Neural cell (in vitro differentiated cells): ENCODE measurements around the gene PLD1. TPM values are rescaled to one million over a fixed set of nuclear protein-coding genes. Genes with fewer than 3 reads are reported as not detected.

Experiments used
- H2AFZ ChIP-seq: fragments of 200-600, 300-800 bp; sonication (generic), shearing (Covaris generic); 2 replicates; pipeline ENCODE4 v1.6.0; 2014; ENCODE audit warnings: low read depth, mild to moderate bottlenecking, antibody characterized with exemption, low read length, moderate library complexity
- H3F3A ChIP-seq: fragments of 200-600 bp; shearing (Covaris generic); 2 replicates; pipeline ENCODE4 v1.6.1; 2016; ENCODE audit warnings: mild to moderate bottlenecking, moderate library complexity, mixed read lengths, antibody characterized with exemption, low read length; ENCODE audit not compliant: insufficient read depth, poor library complexity, severe bottlenecking
- H3K27ac ChIP-seq: fragments of 200-600, 300-800 bp; sonication (generic), shearing (Covaris generic); 2 replicates; pipeline ENCODE4 v1.5.1; 2014; ENCODE audit warnings: mild to moderate bottlenecking, low read length, moderate library complexity
- H3K27me3 ChIP-seq: fragments of 300-800, 200-600 bp; sonication (generic), shearing (Covaris generic); 2 replicates; pipeline ENCODE4 v1.6.0; 2014; ENCODE audit warnings: mild to moderate bottlenecking, low read depth, low read length, moderate library complexity; ENCODE audit not compliant: insufficient read depth
- H3K36me3 ChIP-seq: fragments of 300-800, 200-600 bp; sonication (generic), shearing (Covaris generic); 2 replicates; pipeline ENCODE4 v1.5.1; 2014; ENCODE audit warnings: mild to moderate bottlenecking, antibody characterized with exemption, low read length, moderate library complexity; ENCODE audit not compliant: insufficient read depth
- H3K4me2 ChIP-seq: fragments of 300-800, 200-600 bp; sonication (generic), shearing (Covaris generic); 2 replicates; pipeline ENCODE4 v1.6.0; 2014; ENCODE audit warnings: mild to moderate bottlenecking, low read length
- H3K4me3 ChIP-seq: fragments of 300-800, 200-600 bp; sonication (generic), shearing (Covaris generic); 2 replicates; pipeline ENCODE4 v1.5.1; 2014; ENCODE audit warnings: mild to moderate bottlenecking, low read length, moderate library complexity
- H3K79me2 ChIP-seq: fragments of 200-600 bp; shearing (Covaris generic); replicated peaks from 2 replicates; pipeline ENCODE4 v1.6.0; 2014; ENCODE audit warnings: mild to moderate bottlenecking, low read length, moderate library complexity; ENCODE audit not compliant: insufficient read depth
- H3K9ac ChIP-seq: fragments of 300-800, 200-600 bp; sonication (generic), shearing (Covaris generic); 2 replicates; pipeline ENCODE4 v1.6.1; 2016; ENCODE audit warnings: mild to moderate bottlenecking, low read length, mixed read lengths
- H3K9me2 ChIP-seq: fragments of 200-600 bp; shearing (Covaris generic); 2 replicates; pipeline ENCODE4 v1.6.1; 2016; ENCODE audit warnings: mild to moderate bottlenecking, low read length, mixed read lengths; ENCODE audit not compliant: insufficient read depth
- H3K9me3 ChIP-seq: fragments of 200-600, 300-800 bp; sonication (generic), shearing (Covaris generic); 2 replicates; pipeline ENCODE4 v1.6.1; 2016; ENCODE audit warnings: mild to moderate bottlenecking, mixed run types, low read length, moderate library complexity, mixed read lengths
- H4K20me1 ChIP-seq: fragments of 200-600 bp; shearing (Covaris generic); 2 replicates; pipeline ENCODE4 v1.6.1; 2016; ENCODE audit warnings: mild to moderate bottlenecking, mixed run types; ENCODE audit not compliant: insufficient read depth
- EP300 ChIP-seq: fragments of 450-650 bp; conservative IDR thresholded peaks from 2 replicates; pipeline ENCODE4 v1.6.1; 2014; ENCODE audit warnings: antibody characterized with exemption, mild to moderate bottlenecking, moderate library complexity; ENCODE audit not compliant: poor library complexity, severe bottlenecking
- EZH2 ChIP-seq: fragments of 200-600, 300-800 bp; shearing (Covaris generic), sonication (generic); IDR thresholded peaks from 2 replicates; pipeline ENCODE4 v1.6.1; 2014; ENCODE audit warnings: antibody characterized with exemption, low read length, borderline replicate concordance, mild to moderate bottlenecking; ENCODE audit not compliant: insufficient read depth, poor library complexity, severe bottlenecking
- MXI1 ChIP-seq: fragments of 450-650 bp; conservative IDR thresholded peaks from 2 replicates; pipeline ENCODE4 v1.6.1; 2014; ENCODE audit warnings: antibody characterized with exemption, mild to moderate bottlenecking; ENCODE audit not compliant: poor library complexity, severe bottlenecking
- POLR2AphosphoS5 ChIP-seq: IDR thresholded peaks from 2 replicates; pipeline ENCODE4 v1.6.1; 2012
- RAD21 ChIP-seq: fragments of 450-650 bp; conservative IDR thresholded peaks from 2 replicates; pipeline ENCODE4 v1.6.1; 2014; ENCODE audit warnings: antibody characterized with exemption, mild to moderate bottlenecking, moderate library complexity
- SMC3 ChIP-seq: fragments of 450-650 bp; conservative IDR thresholded peaks from 2 replicates; pipeline ENCODE4 v1.6.1; 2014; ENCODE audit warnings: antibody characterized with exemption, mild to moderate bottlenecking, moderate library complexity; ENCODE audit not compliant: poor library complexity
- TAF1 ChIP-seq: IDR thresholded peaks from 2 replicates; pipeline ENCODE4 v1.6.1; 2012; ENCODE audit warnings: low read depth
- polyA plus RNA-seq: library from polyadenylated mRNA; depleted of rRNA; stranded (reverse); fragments of >200 nt; gene quantifications from 2 replicates; pipeline ENCODE4 v1.2.3, GENCODE V29; 2014
- TF ChIP-seq, protein P1 (sequence below): IDR thresholded peaks from 2 replicates; pipeline ENCODE4 v1.6.1; 2012; ENCODE audit warnings: borderline replicate concordance
- TF ChIP-seq, protein P2 (sequence below): fragments of 450-650 bp; IDR thresholded peaks from 2 replicates; pipeline ENCODE4 v1.5.1; 2014; ENCODE audit warnings: antibody characterized with exemption, mild to moderate bottlenecking, moderate library complexity; ENCODE audit not compliant: poor library complexity, severe bottlenecking

Gene PLD1
- polyA plus RNA-seq, 1 donor from 2014 or later: 0.06 TPM

DNA sequence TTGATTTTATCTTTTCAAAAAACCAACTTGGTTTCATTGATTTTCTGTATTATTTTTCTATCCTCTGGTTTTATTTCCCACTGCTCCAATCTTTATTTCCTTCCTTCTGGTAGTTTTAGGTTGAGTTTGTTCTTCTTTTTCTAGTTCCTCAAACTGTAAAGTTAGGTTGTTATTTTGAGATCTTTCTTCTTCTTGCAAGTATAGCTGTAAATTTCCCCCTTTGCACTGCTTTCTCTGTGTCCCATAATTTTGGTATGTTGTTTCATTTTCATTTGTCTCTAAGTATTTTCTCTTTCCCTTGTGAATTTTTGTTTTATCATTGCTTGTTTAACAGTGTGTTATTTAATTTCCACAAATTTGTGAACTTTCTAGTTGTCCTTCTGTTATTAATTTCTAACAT, 120.0 kb downstream of the PLD1 start:
- no peaks in the 10 kb centered on the region for H3K79me2 ChIP-seq
- no peaks in the 10 kb centered on the region for H3K36me3 ChIP-seq
- no peaks in the 10 kb centered on the region for H3K27me3 ChIP-seq
- H3K4me2 ChIP-seq: no peak overlapping the region
- H3K27ac ChIP-seq: no peak overlapping the region
- H3K9ac ChIP-seq: no peak overlapping the region
- no peak for TF ChIP-seq POLR2AphosphoS5
- no peak for TF ChIP-seq MXI1
- H3K9me3 ChIP-seq: no peaks in the 10 kb centered on the region
- no peaks in the 10 kb centered on the region for H4K20me1 ChIP-seq
- H2AFZ ChIP-seq: no peak overlapping the region
- no peak overlapping the region for H3K4me3 ChIP-seq
- no peaks in the 10 kb centered on the region for H3F3A ChIP-seq
- no peaks in the 10 kb centered on the region for H3K9me2 ChIP-seq

DNA sequence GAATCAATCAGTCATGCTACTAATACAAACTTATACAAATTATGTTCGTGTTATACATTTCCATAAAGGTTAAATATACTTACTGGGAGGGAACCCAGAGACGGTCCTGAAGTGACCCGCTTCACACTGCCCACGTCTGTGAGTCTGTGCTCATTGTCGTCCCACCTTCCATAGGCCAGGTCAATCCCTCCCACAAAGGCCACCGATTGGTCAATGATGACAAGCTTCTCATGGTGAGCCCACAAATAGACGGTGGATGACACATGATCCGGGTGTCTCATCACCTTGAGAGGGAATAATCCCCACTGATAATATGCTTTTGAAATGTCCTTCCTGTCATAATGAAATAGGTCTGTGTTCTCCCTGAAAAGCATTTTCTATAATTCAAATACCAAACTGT, 121.7 kb downstream of the PLD1 start:
- H4K20me1 ChIP-seq: no peaks in the 10 kb centered on the region
- no peak overlapping the region for H3K4me2 ChIP-seq
- H3K79me2 ChIP-seq: no peaks in the 10 kb centered on the region
- H2AFZ ChIP-seq: no peak overlapping the region
- H3K36me3 ChIP-seq: no peaks in the 10 kb centered on the region
- TF ChIP-seq EZH2 (no peak), TAF1 (no peak), SMC3 (no peak), POLR2AphosphoS5 (no peak), RAD21 (no peak)
- TF ChIP-seq, protein P1, sequence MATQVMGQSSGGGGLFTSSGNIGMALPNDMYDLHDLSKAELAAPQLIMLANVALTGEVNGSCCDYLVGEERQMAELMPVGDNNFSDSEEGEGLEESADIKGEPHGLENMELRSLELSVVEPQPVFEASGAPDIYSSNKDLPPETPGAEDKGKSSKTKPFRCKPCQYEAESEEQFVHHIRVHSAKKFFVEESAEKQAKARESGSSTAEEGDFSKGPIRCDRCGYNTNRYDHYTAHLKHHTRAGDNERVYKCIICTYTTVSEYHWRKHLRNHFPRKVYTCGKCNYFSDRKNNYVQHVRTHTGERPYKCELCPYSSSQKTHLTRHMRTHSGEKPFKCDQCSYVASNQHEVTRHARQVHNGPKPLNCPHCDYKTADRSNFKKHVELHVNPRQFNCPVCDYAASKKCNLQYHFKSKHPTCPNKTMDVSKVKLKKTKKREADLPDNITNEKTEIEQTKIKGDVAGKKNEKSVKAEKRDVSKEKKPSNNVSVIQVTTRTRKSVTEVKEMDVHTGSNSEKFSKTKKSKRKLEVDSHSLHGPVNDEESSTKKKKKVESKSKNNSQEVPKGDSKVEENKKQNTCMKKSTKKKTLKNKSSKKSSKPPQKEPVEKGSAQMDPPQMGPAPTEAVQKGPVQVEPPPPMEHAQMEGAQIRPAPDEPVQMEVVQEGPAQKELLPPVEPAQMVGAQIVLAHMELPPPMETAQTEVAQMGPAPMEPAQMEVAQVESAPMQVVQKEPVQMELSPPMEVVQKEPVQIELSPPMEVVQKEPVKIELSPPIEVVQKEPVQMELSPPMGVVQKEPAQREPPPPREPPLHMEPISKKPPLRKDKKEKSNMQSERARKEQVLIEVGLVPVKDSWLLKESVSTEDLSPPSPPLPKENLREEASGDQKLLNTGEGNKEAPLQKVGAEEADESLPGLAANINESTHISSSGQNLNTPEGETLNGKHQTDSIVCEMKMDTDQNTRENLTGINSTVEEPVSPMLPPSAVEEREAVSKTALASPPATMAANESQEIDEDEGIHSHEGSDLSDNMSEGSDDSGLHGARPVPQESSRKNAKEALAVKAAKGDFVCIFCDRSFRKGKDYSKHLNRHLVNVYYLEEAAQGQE: no peak
- TF ChIP-seq, protein P2, sequence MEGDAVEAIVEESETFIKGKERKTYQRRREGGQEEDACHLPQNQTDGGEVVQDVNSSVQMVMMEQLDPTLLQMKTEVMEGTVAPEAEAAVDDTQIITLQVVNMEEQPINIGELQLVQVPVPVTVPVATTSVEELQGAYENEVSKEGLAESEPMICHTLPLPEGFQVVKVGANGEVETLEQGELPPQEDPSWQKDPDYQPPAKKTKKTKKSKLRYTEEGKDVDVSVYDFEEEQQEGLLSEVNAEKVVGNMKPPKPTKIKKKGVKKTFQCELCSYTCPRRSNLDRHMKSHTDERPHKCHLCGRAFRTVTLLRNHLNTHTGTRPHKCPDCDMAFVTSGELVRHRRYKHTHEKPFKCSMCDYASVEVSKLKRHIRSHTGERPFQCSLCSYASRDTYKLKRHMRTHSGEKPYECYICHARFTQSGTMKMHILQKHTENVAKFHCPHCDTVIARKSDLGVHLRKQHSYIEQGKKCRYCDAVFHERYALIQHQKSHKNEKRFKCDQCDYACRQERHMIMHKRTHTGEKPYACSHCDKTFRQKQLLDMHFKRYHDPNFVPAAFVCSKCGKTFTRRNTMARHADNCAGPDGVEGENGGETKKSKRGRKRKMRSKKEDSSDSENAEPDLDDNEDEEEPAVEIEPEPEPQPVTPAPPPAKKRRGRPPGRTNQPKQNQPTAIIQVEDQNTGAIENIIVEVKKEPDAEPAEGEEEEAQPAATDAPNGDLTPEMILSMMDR: no peak
- no peaks in the 10 kb centered on the region for H3K9me2 ChIP-seq
- no peaks in the 10 kb centered on the region for H3F3A ChIP-seq
- H3K4me3 ChIP-seq: no peak overlapping the region
- no peak overlapping the region for H3K9ac ChIP-seq
- H3K27me3 ChIP-seq: no peaks in the 10 kb centered on the region
- H3K9me3 ChIP-seq: no peaks in the 10 kb centered on the region
- no peak overlapping the region for H3K27ac ChIP-seq

DNA sequence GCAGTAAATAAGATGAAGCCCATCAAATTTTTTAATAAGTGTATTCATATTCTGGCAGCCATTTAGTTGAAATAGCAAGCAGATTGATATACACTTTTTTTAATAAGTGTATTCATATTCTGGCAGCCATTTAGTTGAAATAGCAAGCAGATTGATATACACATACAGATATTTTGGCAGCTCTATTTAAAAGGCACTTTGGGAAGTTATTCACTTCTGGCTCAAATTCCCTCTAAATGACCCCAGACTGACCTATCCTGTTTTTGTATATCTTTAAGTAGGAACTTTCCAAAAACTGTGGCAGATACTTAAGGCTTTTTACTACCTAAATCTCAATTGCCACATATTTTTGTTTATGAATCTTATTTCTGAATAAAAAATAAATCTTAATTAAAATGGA, 122.3 kb downstream of the PLD1 start:
- TF ChIP-seq EP300: no peak
- TF ChIP-seq, protein P2: no peak
- TF ChIP-seq, protein P1: no peak
- TF ChIP-seq MXI1: no peak
- no peak for TF ChIP-seq RAD21
- no peak for TF ChIP-seq SMC3
- TF ChIP-seq POLR2AphosphoS5: no peak
- no peak for TF ChIP-seq EZH2
- no peak for TF ChIP-seq TAF1
- H3K79me2 ChIP-seq: no peaks in the 10 kb centered on the region
- H3F3A ChIP-seq: no peaks in the 10 kb centered on the region

More for the DNA sequence above, 122.3 kb downstream of the PLD1 start:
- H3K36me3 ChIP-seq: no peaks in the 10 kb centered on the region
- no peak overlapping the region for H3K27ac ChIP-seq
- no peak overlapping the region for H3K4me3 ChIP-seq
- no peak overlapping the region for H3K9ac ChIP-seq
- no peak overlapping the region for H3K4me2 ChIP-seq
- no peaks in the 10 kb centered on the region for H4K20me1 ChIP-seq
- H3K9me3 ChIP-seq: no peaks in the 10 kb centered on the region
- H2AFZ ChIP-seq: no peak overlapping the region
- no peaks in the 10 kb centered on the region for H3K27me3 ChIP-seq
- no peaks in the 10 kb centered on the region for H3K9me2 ChIP-seq
